NCI-H146 treated with DMSO at 0.1 percent for 48 hours (cell line): ENCODE data around the gene GADL1.

Source experiments
- DNase-seq: peaks from one replicate; lab custom pipeline; 2025; ENCODE audit not compliant: unreplicated experiment; lab: John Stamatoyannopoulos, UW

Gene GADL1

DNA sequence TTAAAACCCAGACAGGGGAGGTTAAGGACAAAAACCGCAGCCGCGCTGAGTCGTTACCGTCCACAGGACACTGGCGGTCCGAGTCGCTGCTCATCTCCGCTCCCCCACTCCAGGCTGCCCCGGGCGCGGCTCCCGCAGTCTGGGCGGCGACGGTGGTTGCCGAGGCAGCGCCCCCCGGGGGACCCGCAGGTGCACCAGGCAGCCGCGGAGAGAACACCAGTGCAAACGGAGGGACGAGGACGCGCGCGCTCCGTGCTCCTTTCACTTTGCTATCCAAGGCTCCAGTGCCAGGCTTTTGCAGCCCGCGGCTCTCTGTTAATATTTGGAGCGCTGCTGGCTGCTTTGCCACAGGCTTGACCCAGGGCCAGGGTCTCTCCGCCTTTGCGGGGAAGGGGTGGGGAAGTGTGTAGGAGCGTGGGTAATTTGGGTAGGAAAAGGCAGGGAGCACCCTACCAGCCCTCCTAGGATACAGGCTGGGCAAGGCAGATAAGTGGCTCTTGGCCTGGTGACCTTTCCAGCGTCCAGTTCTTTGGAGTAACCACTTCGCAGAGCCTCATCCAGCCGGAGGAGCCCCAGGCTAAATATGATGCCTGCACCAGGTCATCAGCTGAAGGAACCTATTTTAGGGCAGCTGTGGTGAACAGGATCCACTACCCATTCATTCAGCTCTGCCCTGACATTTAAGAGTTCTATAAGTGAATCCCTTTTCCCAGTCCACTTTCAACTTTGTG lies at the start of gene GADL1:
TSS of gene GADL1 (minus strand) at position 141 of the 731 bp plus-strand sequence. CDS start at position 94, 47 bp downstream.
- DNase-seq, result peak; percentile 71

GRCh38 chr3:30944124-30944523 lies 49.7 kb upstream of the GADL1 start:
- DNase-seq, result no peak

- no peak for DNase-seq
These were observed 48.7 kb upstream of the GADL1 start for GRCh38 chr3:30943206-30943605.

- DNase-seq, result no peak
These were observed 46.9 kb upstream of the GADL1 start for GRCh38 chr3:30941342-30941741.

DNA sequence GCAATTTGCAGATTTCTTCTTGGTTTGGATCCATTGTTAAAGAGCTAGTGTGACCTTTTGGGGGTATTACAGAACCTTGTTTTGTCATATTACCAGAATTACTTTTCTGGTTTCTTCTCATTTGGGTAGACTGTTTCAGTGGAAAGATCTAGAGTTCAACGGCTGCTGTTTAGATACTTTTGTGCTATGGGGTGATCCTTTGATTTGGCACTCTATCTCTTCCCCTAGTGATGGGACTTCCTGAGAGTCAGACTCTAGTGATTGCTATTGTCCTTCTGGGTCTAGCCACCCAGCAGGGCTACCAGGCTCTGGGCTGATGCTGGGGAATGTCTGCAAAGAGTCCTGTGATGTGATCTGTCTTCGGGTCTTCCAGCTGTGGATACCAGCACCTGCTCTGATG lies 46.3 kb upstream of the GADL1 start:
- DNase-seq, result no peak

DNA sequence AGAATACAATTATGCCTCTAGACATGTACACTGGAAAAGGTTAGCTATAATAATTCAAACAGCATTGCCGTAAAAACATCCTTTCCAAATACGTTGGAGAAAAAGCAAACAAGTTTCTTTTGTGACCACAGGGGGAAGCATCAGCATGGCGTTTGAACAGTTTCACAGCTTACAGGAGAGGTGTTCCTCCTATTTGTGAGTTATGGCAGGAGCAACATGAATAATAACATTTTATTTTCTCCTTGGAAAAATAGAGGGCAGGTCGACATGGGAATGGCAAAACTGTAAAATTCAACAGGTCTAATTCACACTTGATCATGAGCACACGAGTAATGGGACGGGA lies 39.7 kb upstream of the GADL1 start:
- DNase-seq, result peak; percentile 89

DNA sequence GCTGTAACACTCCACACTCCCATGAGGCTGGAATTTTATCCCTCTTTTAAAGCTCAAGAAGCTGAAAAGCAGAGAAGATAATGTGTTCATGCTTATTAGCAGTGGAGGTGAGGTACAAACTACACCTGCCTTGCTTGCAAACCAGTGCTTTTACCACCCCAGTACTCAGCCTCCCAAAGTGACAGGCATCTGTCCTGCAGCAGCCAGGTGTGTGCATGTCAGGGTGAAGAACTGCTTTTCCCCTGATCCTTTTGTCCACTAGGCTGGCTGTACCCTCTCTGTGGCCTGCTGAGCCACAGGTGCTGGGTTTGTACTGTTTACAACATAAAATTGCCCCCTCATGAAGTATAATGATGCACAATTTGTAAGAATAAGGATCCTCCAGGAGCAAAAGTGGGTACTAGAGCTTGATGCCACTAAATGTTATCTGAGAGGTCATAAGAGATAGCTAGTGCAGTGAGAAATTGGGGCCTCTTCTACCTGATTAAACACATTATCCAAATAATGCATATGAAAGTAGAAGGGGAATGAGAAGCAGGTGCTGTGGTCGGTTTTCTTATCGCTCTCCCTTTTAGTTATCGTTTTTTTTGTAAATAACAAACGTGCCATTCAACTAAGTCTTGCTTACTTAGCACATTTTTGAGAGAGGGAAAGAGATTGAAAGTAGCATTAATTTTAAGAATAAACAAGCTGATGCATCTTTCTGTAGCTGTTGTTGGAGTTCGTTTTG lies 39.2 kb upstream of the GADL1 start:
- peak; percentile 94 for DNase-seq

- DNase-seq, result no peak
These were observed 38.1 kb upstream of the GADL1 start for GRCh38 chr3:30932513-30933098.

DNA sequence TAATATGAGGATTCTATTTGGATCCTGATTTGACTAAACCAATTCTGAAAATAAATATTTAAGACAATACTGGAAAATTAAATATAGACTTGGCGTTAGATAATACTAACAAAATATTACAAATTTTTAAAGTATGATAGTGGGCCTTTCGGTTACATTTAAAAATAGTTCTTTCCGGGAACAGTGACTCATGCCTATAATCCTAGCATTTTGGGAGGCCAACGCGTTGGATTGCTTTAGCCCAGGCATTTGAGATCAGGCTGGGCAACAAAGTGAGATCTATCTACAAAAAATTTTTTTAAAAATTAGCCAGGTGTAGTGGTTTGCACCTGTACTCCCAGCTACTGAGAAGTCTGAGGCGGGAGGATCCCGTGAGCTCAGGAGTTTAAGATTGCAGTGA lies 30.3 kb upstream of the GADL1 start:
- DNase-seq, result no peak

GRCh38 chr3:30919564-30919963 lies 25.1 kb upstream of the GADL1 start:
- no peak for DNase-seq

DNA sequence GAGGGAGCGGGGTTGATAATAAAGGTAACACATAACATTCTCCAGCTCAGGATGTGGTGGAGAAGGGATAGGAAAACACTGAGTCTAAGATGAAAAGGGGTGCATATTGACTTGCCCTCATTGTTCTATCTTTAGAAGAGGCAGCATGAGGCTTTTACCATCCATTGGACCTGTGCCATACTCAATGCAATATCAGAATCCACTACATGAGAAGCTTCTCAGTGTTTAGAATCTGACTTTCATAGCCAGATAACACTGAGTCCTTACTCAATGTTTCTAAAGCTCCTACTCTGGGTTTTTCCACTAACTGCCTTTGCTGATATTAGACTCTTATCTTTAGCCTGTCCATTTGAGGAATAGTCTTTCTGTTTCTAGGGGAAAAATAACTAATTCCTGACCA lies 24.3 kb upstream of the GADL1 start:
- no peak for DNase-seq

DNA sequence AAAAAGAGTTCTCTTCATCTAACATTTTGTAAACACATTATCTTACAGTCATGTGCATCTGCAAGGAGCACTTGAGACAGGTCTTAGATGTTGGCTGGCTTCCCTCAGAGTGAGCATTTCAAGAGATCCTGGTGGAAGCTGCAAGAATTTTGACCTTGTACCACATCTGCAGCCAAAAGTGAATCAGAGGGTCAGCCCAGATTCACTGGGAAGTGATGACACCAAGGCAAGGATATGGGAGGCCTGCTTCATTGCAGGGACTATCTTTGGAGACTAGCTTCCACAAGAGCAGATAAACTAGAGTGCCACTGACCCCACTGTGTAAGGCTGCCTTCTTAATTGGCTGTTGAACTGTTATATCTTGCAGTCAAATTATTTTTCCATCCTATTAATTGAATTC lies 21.3 kb upstream of the GADL1 start:
- DNase-seq, result no peak

DNA sequence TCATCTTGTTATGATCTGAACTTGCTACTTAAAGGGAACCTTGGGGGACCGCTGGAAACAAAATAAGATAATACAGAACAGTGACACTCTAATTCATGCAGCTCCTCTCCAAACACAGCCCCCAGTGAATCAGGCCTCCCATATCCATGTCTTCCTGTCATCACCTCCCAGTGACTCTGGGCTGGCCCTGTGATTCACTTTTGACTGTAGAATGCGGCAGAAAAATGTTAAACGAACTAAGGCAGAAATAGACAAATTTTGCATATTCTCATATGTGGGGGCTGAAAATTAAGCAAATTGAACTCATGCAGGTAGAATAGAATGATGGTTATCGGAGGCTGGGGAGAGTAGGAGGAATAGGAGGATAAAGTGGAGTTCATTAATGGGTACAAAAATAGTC lies 20.2 kb upstream of the GADL1 start:
- no peak for DNase-seq

GRCh38 chr3:30913176-30913575 lies 18.7 kb upstream of the GADL1 start:
- DNase-seq, result no peak

DNA sequence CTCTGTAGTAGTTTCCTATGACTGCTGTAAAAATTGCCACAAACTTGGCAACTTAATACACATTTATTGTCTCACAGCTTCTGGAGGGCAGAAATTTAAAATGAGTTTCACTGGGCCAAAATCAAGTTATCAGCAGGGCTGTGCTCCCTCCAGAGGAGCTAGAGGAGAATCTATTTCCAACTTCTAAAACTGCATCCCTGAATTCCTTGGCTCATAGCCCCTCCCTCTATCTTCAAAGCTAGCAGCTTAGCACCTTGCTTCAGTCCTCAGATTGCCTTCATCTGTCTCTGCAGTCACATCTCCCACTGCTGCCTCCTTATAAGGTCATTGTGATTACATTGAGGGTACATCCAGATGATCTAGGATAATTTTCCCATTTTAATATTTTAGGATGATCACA lies 17.8 kb upstream of the GADL1 start:
- no peak for DNase-seq

- peak; percentile 93 for DNase-seq
These were observed 14.1 kb upstream of the GADL1 start for GRCh38 chr3:30908456-30909037.

- DNase-seq, result no peak
These were observed 10.5 kb upstream of the GADL1 start for GRCh38 chr3:30904996-30905395.

- no peak for DNase-seq
These were observed 868 bp upstream of the GADL1 start for GRCh38 chr3:30895329-30895728.

DNA sequence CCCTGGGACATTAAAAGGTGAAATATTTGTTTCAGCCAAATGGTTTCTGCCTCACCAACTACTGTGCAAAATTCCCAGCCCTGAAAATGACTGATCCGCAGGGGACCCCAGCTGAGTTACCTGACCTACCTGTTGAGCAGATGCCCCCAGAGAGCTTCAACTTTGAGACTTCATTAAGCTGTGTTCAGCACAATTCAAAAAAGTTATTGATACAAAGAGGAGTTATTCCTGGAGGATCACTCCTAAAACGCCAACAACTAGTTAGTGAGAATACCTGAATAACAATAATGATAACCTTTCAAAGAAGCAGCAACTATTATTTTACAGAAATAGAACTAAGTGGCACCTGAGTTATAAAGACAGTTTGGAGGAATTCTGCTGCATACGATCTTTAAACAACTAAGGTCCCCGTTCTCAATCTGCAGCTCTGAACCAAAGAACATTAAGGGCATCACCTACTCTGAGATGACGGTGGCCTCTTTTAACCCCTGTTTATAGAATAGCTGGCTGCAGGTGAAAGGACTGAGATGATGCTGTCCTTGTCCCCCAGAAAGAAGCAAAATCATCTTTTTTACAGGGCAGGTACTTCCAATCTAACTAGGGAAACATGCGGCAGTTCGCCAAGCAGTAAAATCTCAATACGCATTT lies 659 bp downstream of the GADL1 start:
- no peak for DNase-seq

- no peak for DNase-seq
These were observed 3.6 kb downstream of the GADL1 start for GRCh38 chr3:30890907-30891306.

GRCh38 chr3:30886888-30887287 lies 7.6 kb downstream of the GADL1 start:
- no peak for DNase-seq

DNA sequence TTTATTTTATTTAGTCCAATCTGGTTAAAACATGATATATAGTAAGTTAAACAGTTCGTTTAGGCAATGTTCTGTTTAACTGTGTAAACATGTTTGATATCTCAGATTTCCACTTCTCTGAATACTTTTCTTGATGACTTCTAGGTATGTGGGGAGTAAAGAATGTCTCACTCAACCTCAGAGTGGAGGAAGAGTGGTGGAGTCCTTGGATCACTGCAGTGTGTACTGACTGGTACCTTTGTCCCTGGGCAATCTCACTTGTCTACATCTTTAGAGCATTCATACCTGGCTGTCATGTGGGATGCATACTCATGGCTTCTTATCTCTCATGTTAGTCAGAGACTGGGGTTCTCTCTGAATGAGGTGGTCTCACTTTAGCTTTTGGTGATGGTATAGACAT lies 15.6 kb downstream of the GADL1 start:
- no peak for DNase-seq
